Adrenal gland (tissue), 12 donors: ENCODE measurements around the gene SLC9A9. TPM values are rescaled to one million over a fixed set of nuclear protein-coding genes. Genes with fewer than 3 reads are reported as not detected.

Experiments
- DNase-seq, 7 donors: peaks; one replicate each; pipeline ENCODE4 v3.0.0-alpha.2; 2019 to 2020
- H3K27ac ChIP-seq, 5 donors: fragments of 200-600 bp; sonication (generic) in 4 of 5; 1 replicate in 3 of 5; 2 replicates in 2 of 5; pipeline versions ENCODE4 v1.5.1 to v1.8.0; 2016 to 2020; ENCODE audit warnings: mild to moderate bottlenecking in 1 of 5
- H3K27me3 ChIP-seq: fragments of 200-600 bp; 2 replicates; pipeline ENCODE4 v1.8.0; 2021
- H3K36me3 ChIP-seq, 2 donors: fragments of 200-600 bp; replicated peaks in 1 of 2; 1 replicate in 1 of 2; 2 replicates in 1 of 2; pipeline versions ENCODE4 v1.5.1 to v1.8.0; 2018 to 2022
- H3K4me1 ChIP-seq, 2 donors: fragments of 200-600 bp; replicated peaks in 1 of 2; 1 replicate in 1 of 2; 2 replicates in 1 of 2; pipeline versions ENCODE4 v1.5.1 to v1.8.0; 2018 to 2021
- H3K4me3 ChIP-seq, 4 donors: fragments of 200-600 bp; sonication (generic) in 3 of 4; one replicate each; pipeline ENCODE4 v1.5.1; 2016 to 2018
- H3K9me3 ChIP-seq, 3 donors: fragments of 200-600 bp; sonication (generic) in 1 of 3; replicated peaks in 1 of 3; 1 replicate in 2 of 3; 2 replicates in 1 of 3; pipeline versions ENCODE4 v1.5.1 to v1.8.0; 2016 to 2021
- CTCF ChIP-seq, 6 experiments: fragments of 450-650 bp in 4 of 6; fragments of 200-600 bp in 2 of 6; sonication (generic) in 1 of 6; IDR thresholded peaks; 1 replicate in 5 of 6; 2 replicates in 1 of 6; pipeline versions ENCODE4 v1.5.1 to v1.8.0; 2016 to 2021; ENCODE audit warnings: antibody characterized with exemption in 6 of 6, mild to moderate bottlenecking in 2 of 6, moderate library complexity in 1 of 6
- POLR2A ChIP-seq, 2 donors: fragments of 450-650 bp; IDR thresholded peaks; one replicate each; pipeline ENCODE4 v1.6.1; 2017; ENCODE audit warnings: antibody characterized with exemption in 2 of 2, mild to moderate bottlenecking in 2 of 2, moderate library complexity in 1 of 2
- WGBS, 4 donors: extraction: QIAGEN DNeasy Blood & Tissue Kit in 2 of 4; methylation state at CpG; one replicate each; pipeline versions ENCODE4 v1.1.5 to v1.1.7; 2013 to 2017; 5-methylcytosine and 5-hydroxymethylcytosine counted together
- intact Hi-C, 2 donors: fragments of 100-400 bp; cut with DNase I; formaldehyde crosslinking; loops; one replicate each; pipeline versions ENCODE4 v1.14.1 to v1.15.0; 2022 to 2023
- polyA plus RNA-seq, 3 donors: library from polyadenylated mRNA; stranded (reverse); fragments of 200-250 nt in 2 of 3; fragments of 350-450 nt in 1 of 3; fragmentation: Illumina TruSeq in 1 of 3; extraction: RNeasy Lipid Tissue Mini Kit (QIAGEN cat#74804) in 1 of 3; gene quantifications; one replicate each; pipeline ENCODE4 v1.2.3, GENCODE V29; 2013 to 2014
- total RNA-seq, 9 donors: library from RNA; depleted of rRNA in 4 of 9; stranded (reverse); fragments of >200 nt in 4 of 9; fragments of 120-200 nt in 1 of 9; fragmentation: NEBNext Ultra II Directional in 1 of 9; extraction: Animal tissue kit (Norgen Biotek cat#: 25700) in 1 of 9; gene quantifications; one replicate each; pipeline versions ENCODE4 v1.1.0 to v1.2.4, GENCODE V29; 2013 to 2023
- donor health status: healthy with polysubstance abuse.
- donor health status: Bipolar disorder and iron deficiency.
- donor health status: DM: yes; HTN: yes; CAD: no.
- donor health status: DM: no; HTN: no; CAD: no.
- donor health status: DM: no; HTN: no; CAD: no.
- donor health status: DM: yes; HTN: yes; CAD: no.

SLC9A9 gene
- total and polyA plus RNA-seq, 12 donors, result 4.2 to 23.7 (median 13.5) TPM

DNA sequence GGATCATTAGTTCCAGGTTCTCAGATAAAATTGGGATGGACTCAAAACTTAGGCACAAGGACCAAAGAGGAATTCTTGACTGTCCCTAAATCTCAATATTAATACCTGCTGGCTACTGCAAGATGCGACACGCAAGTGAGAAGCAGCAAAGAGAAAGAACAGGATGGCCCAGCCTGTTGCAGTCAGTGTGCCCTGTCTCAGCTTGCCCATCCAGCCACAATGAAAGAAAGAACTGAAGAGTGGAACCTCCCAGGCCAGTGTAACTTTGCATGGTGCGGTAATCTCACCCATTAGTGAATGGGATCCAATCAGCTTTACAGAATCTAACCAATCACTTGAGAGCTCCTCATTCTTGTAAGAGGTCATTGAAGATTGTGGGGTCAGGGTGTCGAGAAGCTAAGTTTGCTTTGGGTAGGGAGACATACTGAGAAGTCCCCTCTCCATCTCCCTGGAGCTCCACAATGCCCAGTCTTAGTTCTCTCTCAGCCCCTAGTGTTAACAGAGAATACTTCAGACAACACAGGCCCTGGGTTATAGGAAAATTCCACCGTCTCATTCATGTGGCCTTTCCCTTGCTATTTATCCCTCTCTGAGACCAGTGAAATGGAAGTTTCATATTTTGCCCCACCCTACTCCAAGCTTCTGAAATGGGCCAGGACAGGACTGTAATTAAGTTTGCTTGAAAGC is 3.2 kb upstream of the SLC9A9 start:
- Histone ChIP-seq H3K4me3 (no peak overlapping the region), H3K36me3 (no peaks in the 10 kb centered on the region), H3K27me3 (no peaks in the 10 kb centered on the region), H3K27ac (no peak overlapping the region), H3K4me1 (peaks cover 10 to 35% of the 10 kb centered on the region in 2 donors), H3K9me3 (no peaks in the 10 kb centered on the region)
- 94 to 97% (median 97%) methylated on average over 5 of the region's 5 CpGs for WGBS, 4 donors
- no peak for DNase-seq
- TF ChIP-seq POLR2A (IDR thresholded peaks at IDR 0.05) (no peak), CTCF (IDR thresholded peaks at IDR 0.05) (no peak)
- intact Hi-C loops, result no loop called here

GRCh38 chr3:143850877-143851276 is 2.6 kb upstream of the SLC9A9 start:
- H3K36me3 ChIP-seq, result no peaks in the 10 kb centered on the region
- peaks cover 10 to 37% of the 10 kb centered on the region in 2 donors for H3K4me1 ChIP-seq
- no peaks in the 10 kb centered on the region for H3K27me3 ChIP-seq
- peak in 5 of 7 donors; percentile 25 to 62 (median 40) for DNase-seq
- H3K4me3 ChIP-seq, result no peak overlapping the region
- no peaks in the 10 kb centered on the region for H3K9me3 ChIP-seq
- intact Hi-C loops, result no loop called here
- TF ChIP-seq CTCF (IDR thresholded peaks at IDR 0.05) (no peak), POLR2A (IDR thresholded peaks at IDR 0.05) (no peak)
- H3K27ac ChIP-seq, result no peak overlapping the region

DNA sequence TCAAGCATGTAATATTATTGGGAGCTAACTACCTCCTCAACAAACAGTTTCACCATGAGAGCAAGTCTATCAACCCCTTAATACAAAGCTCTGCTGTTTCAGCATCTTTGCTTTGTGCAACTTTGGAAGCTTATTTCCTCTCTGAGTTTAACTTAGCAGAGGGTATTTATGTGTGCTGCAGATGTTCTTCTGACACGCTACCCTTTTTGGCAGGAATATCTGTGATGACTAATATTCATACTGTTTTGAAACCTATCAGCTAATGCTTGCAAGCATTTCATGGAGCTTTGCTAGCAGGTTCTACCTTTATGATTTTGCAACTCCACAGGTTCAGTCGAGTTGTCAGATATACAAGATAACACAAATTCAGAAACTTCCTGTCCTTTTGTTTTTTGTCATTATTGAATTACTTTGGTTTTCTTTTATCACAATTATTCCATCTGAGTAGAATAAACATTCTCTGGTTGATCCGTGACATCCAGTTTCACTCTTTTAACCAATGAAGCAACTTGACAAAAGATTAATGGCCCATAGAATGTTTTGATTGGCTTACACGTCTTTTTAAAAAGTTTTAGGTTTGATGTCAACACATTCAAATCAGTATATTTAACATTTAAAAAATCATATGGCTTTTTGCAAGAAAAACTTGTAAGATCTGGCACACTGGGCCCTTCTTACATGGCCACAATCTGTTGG is 1.7 kb upstream of the SLC9A9 start:
- H3K27me3 ChIP-seq, result no peaks in the 10 kb centered on the region
- no peaks in the 10 kb centered on the region for H3K36me3 ChIP-seq
- intact Hi-C loops, result no loop called here
- H3K4me1 ChIP-seq, result peaks cover 10 to 41% of the 10 kb centered on the region in 2 donors
- WGBS, 4 donors, result 14 to 23% (median 17%) methylated on average over 4 of the region's 4 CpGs
- no peak overlapping the region for H3K27ac ChIP-seq
- H3K4me3 ChIP-seq, result no peak overlapping the region
- H3K9me3 ChIP-seq, result no peaks in the 10 kb centered on the region
- DNase-seq, result no peak
- TF ChIP-seq POLR2A (IDR thresholded peaks at IDR 0.05) (no peak), CTCF (IDR thresholded peaks at IDR 0.05) (no peak)

- Histone ChIP-seq H3K27me3 (no peaks in the 10 kb centered on the region), H3K4me1 (peaks cover 10 to 41% of the 10 kb centered on the region in 2 donors), H3K36me3 (no peaks in the 10 kb centered on the region), H3K9me3 (no peaks in the 10 kb centered on the region), H3K4me3 (peak overlapping the region in 2 of 4 donors; percentile 59 to 76), H3K27ac (peak overlapping the region in 1 of 5 donors; percentile 65)
- WGBS, 4 donors, result 50 to 58% (median 54%) methylated on average over 2 of the region's 2 CpGs
- intact Hi-C loops, result no loop called here
- no peak for DNase-seq
- TF ChIP-seq POLR2A (IDR thresholded peaks at IDR 0.05), result no peak
- TF ChIP-seq CTCF (IDR thresholded peaks at IDR 0.05), result no peak
These were observed 436 bp upstream of the SLC9A9 start for GRCh38 chr3:143848704-143849103.
